ENCODE measurements around the gene PTGDR.

Gene PTGDR

GRCh38 chr14:52305014-52305413 lies 37.5 kb downstream of the PTGDR start:
- no peak for TF ChIP-seq TCF12 (IDR thresholded peaks at IDR 0.05; ENCODE audit: low read depth)
- no peak for TF ChIP-seq YY1 (IDR thresholded peaks at IDR 0.05; ENCODE audit: low read depth)
- no peak for TF ChIP-seq CEBPB (IDR thresholded peaks at IDR 0.05)
- no peak for TF ChIP-seq ZBTB7A (IDR thresholded peaks at IDR 0.05; ENCODE audit: low read depth)
- TF ChIP-seq MAX (IDR thresholded peaks at IDR 0.05), result no peak
- TF ChIP-seq CREB1 (IDR thresholded peaks at IDR 0.05; ENCODE audit: low read depth), result no peak
- no peak for TF ChIP-seq TAF1 (IDR thresholded peaks at IDR 0.05; ENCODE audit: low read depth)
- no peak for TF ChIP-seq FOXM1 (IDR thresholded peaks at IDR 0.05; ENCODE audit: borderline replicate concordance, low read depth)
- TF ChIP-seq NFIC (IDR thresholded peaks at IDR 0.05), result no peak
- no peak for TF ChIP-seq REST (IDR thresholded peaks at IDR 0.05; ENCODE audit: low read depth)
- TF ChIP-seq RAD21 (IDR thresholded peaks at IDR 0.05; ENCODE audit: low read depth), result no peak
- TF ChIP-seq EP300 (IDR thresholded peaks at IDR 0.05; ENCODE audit: borderline replicate concordance), result no peak
- TF ChIP-seq TEAD4 (IDR thresholded peaks at IDR 0.05), result no peak
- no peak for TF ChIP-seq USF1 (IDR thresholded peaks at IDR 0.05)
- TF ChIP-seq EGR1 (IDR thresholded peaks at IDR 0.05), result no peak

- TF ChIP-seq RAD21 (IDR thresholded peaks at IDR 0.05; ENCODE audit: low read depth), result no peak
- no peak for TF ChIP-seq ZBTB7A (IDR thresholded peaks at IDR 0.05; ENCODE audit: low read depth)
- no peak for TF ChIP-seq REST (IDR thresholded peaks at IDR 0.05; ENCODE audit: low read depth)
- TF ChIP-seq TCF12 (IDR thresholded peaks at IDR 0.05; ENCODE audit: low read depth), result no peak
- TF ChIP-seq MAX (IDR thresholded peaks at IDR 0.05), result no peak
- TF ChIP-seq TAF1 (IDR thresholded peaks at IDR 0.05; ENCODE audit: low read depth), result no peak
- no peak for TF ChIP-seq CEBPB (IDR thresholded peaks at IDR 0.05)
- no peak for TF ChIP-seq CREB1 (IDR thresholded peaks at IDR 0.05; ENCODE audit: low read depth)
- no peak for TF ChIP-seq USF1 (IDR thresholded peaks at IDR 0.05)
Measured at GRCh38 chr14:52307376-52307775, 39.9 kb downstream of the PTGDR start.

GRCh38 chr14:52307905-52308304 lies 40.4 kb downstream of the PTGDR start:
- no peak for TF ChIP-seq ZBTB7A (IDR thresholded peaks at IDR 0.05; ENCODE audit: low read depth)

GRCh38 chr14:52310541-52310940 lies 43.0 kb downstream of the PTGDR start:
- TF ChIP-seq EP300 (IDR thresholded peaks at IDR 0.05; ENCODE audit: borderline replicate concordance) (no peak), FOXM1 (IDR thresholded peaks at IDR 0.05; ENCODE audit: borderline replicate concordance, low read depth) (no peak), RAD21 (IDR thresholded peaks at IDR 0.05; ENCODE audit: low read depth) (no peak), REST (IDR thresholded peaks at IDR 0.05; ENCODE audit: low read depth) (no peak), TAF1 (IDR thresholded peaks at IDR 0.05; ENCODE audit: low read depth) (no peak), EGR1 (IDR thresholded peaks at IDR 0.05) (no peak), MAX (IDR thresholded peaks at IDR 0.05) (no peak), USF1 (IDR thresholded peaks at IDR 0.05) (no peak), TEAD4 (IDR thresholded peaks at IDR 0.05) (no peak), ZBTB7A (IDR thresholded peaks at IDR 0.05; ENCODE audit: low read depth) (no peak), CREB1 (IDR thresholded peaks at IDR 0.05; ENCODE audit: low read depth) (no peak), TCF12 (IDR thresholded peaks at IDR 0.05; ENCODE audit: low read depth) (no peak), CEBPB (IDR thresholded peaks at IDR 0.05) (no peak), NFIC (IDR thresholded peaks at IDR 0.05) (no peak)

Data from Ishikawa (cell line).